Fibroblast of the conjunctiva (primary cell): ENCODE results near the gene PRSS8.

ENCODE experiments used
- DNase-seq: peaks from one replicate; pipeline ENCODE4 v3.0.0-alpha.2; 2010; ENCODE audit warnings: low read depth

Gene PRSS8

GRCh38 chr16:31082368-31083045 lies 53.0 kb downstream of the PRSS8 start:
- no peak for DNase-seq
